Astrocyte (in vitro differentiated cells and primary cell): ENCODE measurements around the gene SRRM4. TPM values are rescaled to one million over a fixed set of nuclear protein-coding genes. Genes with fewer than 3 reads are reported as not detected.
A peak's percentile ranks its signal among the peaks of the same experiment; 100 is the strongest.

ENCODE experiments used
- DNase-seq: peaks from one replicate; pipeline ENCODE4 v3.0.0-alpha.2; 2010; ENCODE audit warnings: low read depth
- FAIRE-seq: peaks from 2 replicates; lab custom pipeline; 2011; peaks lifted over from hg19 to GRCh38; lab: Jason Lieb, UNC
- H2AFZ ChIP-seq: 2 replicates; pipeline ENCODE4 v1.6.0; 2012; ENCODE audit warnings: low read depth, low read length, inconsistent platforms
- H3K27ac ChIP-seq: 2 replicates; pipeline ENCODE4 v1.5.1; 2011; ENCODE audit warnings: low read depth, low read length, inconsistent platforms
- H3K27me3 ChIP-seq: 2 replicates; pipeline ENCODE4 v1.6.0; 2011; ENCODE audit warnings: low read length, inconsistent platforms; ENCODE audit not compliant: insufficient read depth
- H3K36me3 ChIP-seq: 2 replicates; pipeline ENCODE4 v1.5.1; 2011; ENCODE audit warnings: low read length, inconsistent platforms; ENCODE audit not compliant: insufficient read depth
- H3K4me1 ChIP-seq: 2 replicates; pipeline ENCODE4 v1.5.1; 2011; ENCODE audit warnings: low read length, inconsistent platforms; ENCODE audit not compliant: insufficient read depth
- H3K4me2 ChIP-seq: 2 replicates; pipeline ENCODE4 v1.6.0; 2012; ENCODE audit warnings: low read length, inconsistent platforms
- H3K4me3 ChIP-seq: 2 replicates; pipeline ENCODE4 v1.5.1; 2011; ENCODE audit warnings: low read depth, mild to moderate bottlenecking, low read length, inconsistent platforms; ENCODE audit not compliant: insufficient read depth
- H3K79me2 ChIP-seq: 2 replicates; pipeline ENCODE4 v1.6.0; 2012; ENCODE audit warnings: mild to moderate bottlenecking, low read length, inconsistent platforms; ENCODE audit not compliant: insufficient read depth
- H3K9ac ChIP-seq: 2 replicates; pipeline ENCODE4 v1.6.0; 2012; ENCODE audit warnings: mild to moderate bottlenecking, low read length, inconsistent platforms
- H3K9me3 ChIP-seq: 2 replicates; pipeline ENCODE4 v1.5.1; 2012; ENCODE audit warnings: low read depth, mild to moderate bottlenecking, low read length, inconsistent platforms; ENCODE audit not compliant: insufficient read depth
- H4K20me1 ChIP-seq: 2 replicates; pipeline ENCODE4 v1.6.0; 2012; ENCODE audit warnings: low read length, inconsistent platforms; ENCODE audit not compliant: insufficient read depth
- H3K27ac Mint-ChIP-seq: one replicate; pipeline ENCODE4 v1.8.0; 2021; ENCODE audit warnings: mild to moderate bottlenecking, mixed read lengths; ENCODE audit not compliant: unreplicated experiment
- H3K27me3 Mint-ChIP-seq: one replicate; pipeline ENCODE4 v1.8.0; 2021; ENCODE audit warnings: low read depth, mixed read lengths; ENCODE audit not compliant: unreplicated experiment
- H3K36me3 Mint-ChIP-seq: one replicate; pipeline ENCODE4 v1.8.0; 2021; ENCODE audit warnings: low read depth, mixed read lengths; ENCODE audit not compliant: unreplicated experiment
- H3K4me1 Mint-ChIP-seq: one replicate; pipeline ENCODE4 v1.8.0; 2021; ENCODE audit warnings: low read depth, mixed read lengths; ENCODE audit not compliant: unreplicated experiment
- H3K4me3 Mint-ChIP-seq: one replicate; pipeline ENCODE4 v1.8.0; 2021; ENCODE audit warnings: mild to moderate bottlenecking, moderate library complexity, mixed read lengths; ENCODE audit not compliant: unreplicated experiment
- H3K9me3 Mint-ChIP-seq: one replicate; pipeline ENCODE4 v1.8.0; 2021; ENCODE audit warnings: mild to moderate bottlenecking, mixed read lengths; ENCODE audit not compliant: unreplicated experiment
- CTCF ChIP-seq: IDR thresholded peaks from 2 replicates; pipeline ENCODE4 v1.5.1; 2011; ENCODE audit warnings: low read depth, mild to moderate bottlenecking, inconsistent platforms, low read length, moderate library complexity; ENCODE audit not compliant: insufficient read depth
- EZH2 ChIP-seq: IDR thresholded peaks from 2 replicates; pipeline ENCODE4 v1.6.1; 2012; ENCODE audit warnings: mild to moderate bottlenecking, low read length, inconsistent platforms; ENCODE audit not compliant: insufficient read depth
- total RNA-seq: library from RNA; stranded (reverse); gene quantifications from 2 replicates; pipeline ENCODE4 v1.2.1, GENCODE V29; 2021

The SRRM4 gene
- total RNA-seq, 1 donor from 2014 or later = 0.30 TPM

GRCh38 chr12:119183942-119184695, 202.8 kb downstream of the SRRM4 start:
- FAIRE-seq (no peak), DNase-seq (no peak)
- H3K9ac ChIP-seq = no peak overlapping the region
- no peaks in the 10 kb centered on the region for H3K9me3 ChIP-seq
- Mint-ChIP-seq H3K4me1 (peaks cover 42% of the 10 kb centered on the region), H3K9me3 (peaks cover under 1% of the 10 kb centered on the region), H3K4me3 (no peak overlapping the region), H3K27me3 (no peaks in the 10 kb centered on the region), H3K36me3 (peaks cover 22% of the 10 kb centered on the region), H3K27ac (peak overlapping the region; percentile 1)
- H3K36me3 ChIP-seq = no peaks in the 10 kb centered on the region
- peaks cover 15% of the 10 kb centered on the region for H4K20me1 ChIP-seq
- peaks cover 36% of the 10 kb centered on the region for H3K4me1 ChIP-seq
- no peak overlapping the region for H3K4me3 ChIP-seq
- H3K79me2 ChIP-seq = peaks cover 38% of the 10 kb centered on the region
- no peaks in the 10 kb centered on the region for H3K27me3 ChIP-seq
- H3K27ac ChIP-seq = no peak overlapping the region
- no peak for TF ChIP-seq EZH2
- TF ChIP-seq CTCF = no peak
- no peak overlapping the region for H2AFZ ChIP-seq
- peak overlapping the region; percentile 3 for H3K4me2 ChIP-seq

GRCh38 chr12:119195256-119195655, 213.9 kb downstream of the SRRM4 start:
- no peaks in the 10 kb centered on the region for H3K4me1 ChIP-seq
- no peak overlapping the region for H2AFZ ChIP-seq
- H3K27ac ChIP-seq = no peak overlapping the region
- H3K9me3 ChIP-seq = no peaks in the 10 kb centered on the region
- FAIRE-seq (no peak), DNase-seq (no peak)
- no peak overlapping the region for H3K4me3 ChIP-seq
- H3K4me2 ChIP-seq = no peak overlapping the region
- Mint-ChIP-seq H3K36me3 (peaks cover 34% of the 10 kb centered on the region), H3K4me1 (no peaks in the 10 kb centered on the region), H3K4me3 (no peak overlapping the region), H3K9me3 (no peaks in the 10 kb centered on the region), H3K27ac (peak overlapping the region; percentile 66), H3K27me3 (peaks cover under 1% of the 10 kb centered on the region)
- peaks cover 4% of the 10 kb centered on the region for H3K36me3 ChIP-seq
- no peak overlapping the region for H3K9ac ChIP-seq
- no peaks in the 10 kb centered on the region for H3K27me3 ChIP-seq
- no peaks in the 10 kb centered on the region for H4K20me1 ChIP-seq
- no peaks in the 10 kb centered on the region for H3K79me2 ChIP-seq
- TF ChIP-seq EZH2 (no peak), CTCF (no peak)

DNA sequence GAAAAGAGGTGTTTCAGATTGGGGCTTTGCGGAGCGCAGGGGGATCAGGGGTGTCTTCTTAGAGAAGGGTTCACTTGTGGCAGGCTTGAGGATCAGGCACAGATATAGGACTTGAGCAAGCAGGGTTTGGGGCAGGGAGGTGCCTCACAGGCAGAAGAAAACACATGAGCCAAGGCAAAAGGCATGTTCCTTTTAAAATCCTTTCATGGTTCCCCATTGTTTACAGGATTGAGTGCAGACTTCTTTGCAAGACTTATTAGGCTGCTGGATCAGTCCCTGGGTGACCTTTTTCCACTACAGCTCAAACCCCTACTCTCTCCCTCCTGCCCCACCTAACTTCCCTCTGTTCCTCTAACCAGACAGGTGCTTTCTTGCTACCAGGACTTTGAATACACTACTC, 217.1 kb downstream of the SRRM4 start:
- H3K4me1 Mint-ChIP-seq = peaks cover 2% of the 10 kb centered on the region
- no peak overlapping the region for H3K27ac Mint-ChIP-seq
- H3K36me3 Mint-ChIP-seq = peaks cover 11% of the 10 kb centered on the region
- H3K27me3 ChIP-seq = no peaks in the 10 kb centered on the region
- no peaks in the 10 kb centered on the region for H3K4me1 ChIP-seq
- H4K20me1 ChIP-seq = no peaks in the 10 kb centered on the region
- H3K4me3 ChIP-seq = no peak overlapping the region
- TF ChIP-seq EZH2 = no peak
- no peak for TF ChIP-seq CTCF
- DNase-seq (no peak), FAIRE-seq (no peak)
- peaks cover 4% of the 10 kb centered on the region for H3K36me3 ChIP-seq
- H2AFZ ChIP-seq = no peak overlapping the region
- H3K4me2 ChIP-seq = no peak overlapping the region
- H3K9ac ChIP-seq = no peak overlapping the region
- H3K4me3 Mint-ChIP-seq = no peak overlapping the region
- H3K27ac ChIP-seq = no peak overlapping the region
- peaks cover 4% of the 10 kb centered on the region for H3K27me3 Mint-ChIP-seq
- H3K79me2 ChIP-seq = no peaks in the 10 kb centered on the region
- H3K9me3 ChIP-seq = no peaks in the 10 kb centered on the region
- H3K9me3 Mint-ChIP-seq = no peaks in the 10 kb centered on the region
